ENCODE measurements around the gene UBE2L3. TPM values are rescaled to one million over a fixed set of nuclear protein-coding genes. Genes with fewer than 3 reads are reported as not detected.
"Not testable (repeated sequence)": the region's sequence is repeated elsewhere in the genome, so short reads cannot be mapped to it uniquely, and the experiment has no call there.

Gene UBE2L3
- total RNA-seq, 2 donors from 2014 or later = 74.6 to 79.4 TPM

- not testable (repeated sequence) for H3K9me3 Mint-ChIP-seq; H3K9me3 ChIP-seq (ENCODE audit: control insufficient read depth, low read length); H3K4me1 Mint-ChIP-seq; H3K4me1 ChIP-seq (ENCODE audit: control insufficient read depth, insufficient read depth, low read length); DNase-seq; H3K27me3 ChIP-seq (ENCODE audit: control insufficient read depth, insufficient read depth, low read length, poor library complexity, severe bottlenecking); H3K4me3 Mint-ChIP-seq; H3K27ac ChIP-seq (ENCODE audit: low read depth, low read length); H3K36me3 ChIP-seq (ENCODE audit: control insufficient read depth, insufficient read depth, low read length); H3K36me3 Mint-ChIP-seq (ENCODE audit: low read depth); H3K27me3 Mint-ChIP-seq (ENCODE audit: insufficient read depth); H3K4me3 ChIP-seq (ENCODE audit: low read length); H3K27ac Mint-ChIP-seq; H3K9ac ChIP-seq (ENCODE audit: extremely low read depth, low read length, poor library complexity, severe bottlenecking)
- no CpG with 5 or more reads among the region's 3 CpGs for WGBS, 2 experiments (ENCODE audit: insufficient coverage in 1 of 2, insufficient read length in 1 of 2)
Observed at GRCh38 chr22:21560657-21561056, 6.9 kb upstream of the UBE2L3 start.

- no peaks in the 10 kb centered on the region for H3K27me3 ChIP-seq (ENCODE audit: control insufficient read depth, insufficient read depth, low read length, poor library complexity, severe bottlenecking)
- DNase-seq = no peak
- no peaks in the 10 kb centered on the region for H3K36me3 Mint-ChIP-seq (ENCODE audit: low read depth)
- H3K27ac ChIP-seq (ENCODE audit: low read depth, low read length) = no peak overlapping the region
- no peak for TF ChIP-seq CTCF (conservative IDR thresholded peaks at IDR 0.05)
- H3K4me3 ChIP-seq (ENCODE audit: low read length) = no peak overlapping the region
- 96 to 100% methylated on average over 7 to 8 of the region's 8 CpGs for WGBS, 2 experiments (ENCODE audit: insufficient coverage in 1 of 2, insufficient read length in 1 of 2)
- no peaks in the 10 kb centered on the region for H3K4me1 ChIP-seq (ENCODE audit: control insufficient read depth, insufficient read depth, low read length)
- no peaks in the 10 kb centered on the region for H3K4me1 Mint-ChIP-seq
- H3K9ac ChIP-seq (ENCODE audit: extremely low read depth, low read length, poor library complexity, severe bottlenecking) = no peak overlapping the region
- peaks cover 4% of the 10 kb centered on the region for H3K27me3 Mint-ChIP-seq (ENCODE audit: insufficient read depth)
- H3K36me3 ChIP-seq (ENCODE audit: control insufficient read depth, insufficient read depth, low read length) = no peaks in the 10 kb centered on the region
- H3K9me3 ChIP-seq (ENCODE audit: control insufficient read depth, low read length) = no peaks in the 10 kb centered on the region
- H3K9me3 Mint-ChIP-seq = no peaks in the 10 kb centered on the region
- H3K4me3 Mint-ChIP-seq = no peak overlapping the region
- H3K27ac Mint-ChIP-seq = no peak overlapping the region
Observed at GRCh38 chr22:21563912-21564311, 3.6 kb upstream of the UBE2L3 start.

- peak overlapping the region; percentile 21 for H3K27ac Mint-ChIP-seq
Observed at GRCh38 chr22:21564411-21564810, 3.1 kb upstream of the UBE2L3 start.

More at GRCh38 chr22:21564411-21564810, 3.1 kb upstream of the UBE2L3 start:
- no peak for TF ChIP-seq CTCF (conservative IDR thresholded peaks at IDR 0.05)
- Histone ChIP-seq H3K9ac (ENCODE audit: extremely low read depth, low read length, poor library complexity, severe bottlenecking) (no peak overlapping the region), H3K27me3 (ENCODE audit: control insufficient read depth, insufficient read depth, low read length, poor library complexity, severe bottlenecking) (no peaks in the 10 kb centered on the region), H3K36me3 (ENCODE audit: control insufficient read depth, insufficient read depth, low read length) (no peaks in the 10 kb centered on the region), H3K4me3 (ENCODE audit: low read length) (no peak overlapping the region), H3K4me1 (ENCODE audit: control insufficient read depth, insufficient read depth, low read length) (no peaks in the 10 kb centered on the region), H3K9me3 (ENCODE audit: control insufficient read depth, low read length) (no peaks in the 10 kb centered on the region), H3K27ac (ENCODE audit: low read depth, low read length) (no peak overlapping the region)
- Mint-ChIP-seq H3K36me3 (ENCODE audit: low read depth) (no peaks in the 10 kb centered on the region), H3K9me3 (no peaks in the 10 kb centered on the region), H3K4me1 (peaks cover 2% of the 10 kb centered on the region), H3K27me3 (ENCODE audit: insufficient read depth) (peaks cover 4% of the 10 kb centered on the region), H3K4me3 (no peak overlapping the region)
- 86 to 91% methylated on average over 6 of the region's 6 CpGs for WGBS, 2 experiments (ENCODE audit: insufficient coverage in 1 of 2, insufficient read length in 1 of 2)
- DNase-seq = no peak

Measured in endodermal cell (in vitro differentiated cells).